ENCODE measurements around the gene ASB3.

DNA sequence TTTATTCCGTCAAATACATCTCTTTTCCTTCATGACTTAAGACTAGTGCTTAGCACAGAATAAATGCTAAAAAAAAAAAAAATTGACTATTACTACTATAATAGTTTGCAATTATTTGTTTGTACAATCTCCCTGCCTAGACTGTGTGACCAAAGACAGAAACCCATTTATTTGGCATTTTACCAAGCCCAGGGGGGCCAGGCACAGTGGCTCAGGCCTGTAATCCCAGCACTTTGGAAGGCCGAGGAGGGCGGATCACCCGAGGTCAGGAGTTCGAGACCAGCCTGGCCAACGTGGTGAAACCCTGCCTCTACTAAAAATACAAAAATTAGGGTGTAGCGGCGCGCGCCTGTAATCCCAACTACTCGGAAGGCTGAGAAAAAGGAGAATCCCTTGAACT lies 1.4 kb downstream of the ASB3 start:
- no peak for TF ChIP-seq GATA2 (IDR thresholded peaks at IDR 0.05; ENCODE audit: low read depth, low read length)
- no peak for TF ChIP-seq GATA3 (IDR thresholded peaks at IDR 0.05; ENCODE audit: low read depth, low read length)
